ENCODE measurements around the gene ENPP5. TPM values are rescaled to one million over a fixed set of nuclear protein-coding genes. Genes with fewer than 3 reads are reported as not detected.

The ENPP5 gene
- total and polyA plus RNA-seq, 7 experiments from 2014 or later = 0.50 to 1.7 (median 0.92) TPM; not detected in 2

DNA sequence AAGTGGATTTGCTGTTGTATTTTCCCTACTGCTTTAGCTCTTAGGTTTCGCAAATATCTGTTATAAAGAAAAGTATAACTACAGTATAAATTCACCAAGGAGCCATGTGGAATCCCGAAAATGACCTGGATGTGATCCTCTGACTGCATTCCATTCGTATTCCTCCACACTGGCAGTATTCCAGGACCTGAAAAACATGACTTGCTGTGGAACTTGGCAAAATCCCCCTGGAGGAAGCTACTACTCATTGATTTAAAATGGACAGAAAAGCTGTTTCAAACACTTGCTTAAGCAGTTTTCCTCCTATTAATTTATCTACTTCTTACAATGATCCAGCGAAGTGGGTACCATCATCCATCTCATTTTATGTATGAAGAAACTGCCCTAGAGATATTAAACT, 13.3 kb upstream of the ENPP5 start:
- H3K27me3 Mint-ChIP-seq = peaks cover 12 to 63% (median 30%) of the 10 kb centered on the region in 5 donors
- POLR2A ChIA-PET = no interaction called here
- intact Hi-C loops (cut with micrococcal nuclease) = no loop called here

DNA sequence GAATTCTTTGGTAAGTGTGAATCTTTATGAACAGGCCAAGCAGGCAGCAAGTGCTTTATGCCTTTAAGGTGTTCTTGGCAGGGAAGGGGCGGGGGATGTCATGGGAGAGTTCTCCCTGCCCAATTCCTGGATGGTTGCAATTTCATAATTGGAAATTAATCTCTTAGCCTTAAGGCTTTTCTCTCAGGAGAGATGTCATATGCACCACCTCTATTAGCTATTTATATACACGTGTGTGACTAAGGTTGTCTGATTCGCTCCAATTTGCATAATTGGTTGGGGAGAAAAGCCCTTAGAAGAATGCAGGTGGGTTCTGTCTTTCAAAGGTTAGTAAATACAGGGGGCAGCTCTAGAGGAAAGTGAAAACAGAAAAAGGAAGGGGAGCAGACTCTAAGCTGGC, 5.2 kb upstream of the ENPP5 start:
- Mint-ChIP-seq H3K36me3 (no peaks in the 10 kb centered on the region), H3K27me3 (peaks cover 0 to 79% (median 13%) of the 10 kb centered on the region in 5 donors), H3K27ac (no peak overlapping the region), H3K9me3 (no peaks in the 10 kb centered on the region), H3K4me3 (peak overlapping the region in 1 of 10 donors; percentile 57), H3K4me1 (peaks cover 0 to 20% (median 5%) of the 10 kb centered on the region in 7 donors)
- Histone ChIP-seq H3K4me1 (ENCODE audit: control insufficient read depth in 2 of 2, insufficient read depth in 2 of 2, low read length in 2 of 2) (peaks cover 0 to 25% of the 10 kb centered on the region in 2 donors), H3K27me3 (ENCODE audit: control insufficient read depth in 2 of 2, insufficient read depth in 2 of 2, low read length in 2 of 2) (no peaks in the 10 kb centered on the region), H3K27ac (ENCODE audit: low read depth, low read length) (no peak overlapping the region), H3K4me3 (ENCODE audit: low read length) (no peak overlapping the region), H3K9me3 (ENCODE audit: control insufficient read depth in 2 of 3, low read length in 3 of 3) (no peaks in the 10 kb centered on the region), H3K36me3 (ENCODE audit: control insufficient read depth in 2 of 3, insufficient read depth in 3 of 3, low read length in 3 of 3) (no peaks in the 10 kb centered on the region)
- ATAC-seq (no peak), DNase-seq (no peak)
- ChIA-PET CTCF (no interaction called here), POLR2A (interaction anchor here (1.0 kb wide), 1 partner anchor 46 kb away, joined by 3 read pairs; the partner anchor contains the start of gene ENPP4)
- intact Hi-C loops (cut with micrococcal nuclease) = loop anchor here in 1 of 2 donors (1.0 to 2.0 kb wide), 2 partner anchors 47 to 165 kb away; partner anchors contain the start of gene ENPP4

More for the DNA sequence above, 13.3 kb upstream of the ENPP5 start:
- Histone ChIP-seq H3K27ac (ENCODE audit: low read depth, low read length) (no peak overlapping the region), H3K4me3 (ENCODE audit: low read length) (no peak overlapping the region), H3K27me3 (ENCODE audit: control insufficient read depth in 2 of 2, insufficient read depth in 2 of 2, low read length in 2 of 2) (peaks cover 0 to 5% of the 10 kb centered on the region in 2 donors), H3K36me3 (ENCODE audit: control insufficient read depth in 2 of 3, insufficient read depth in 3 of 3, low read length in 3 of 3) (no peaks in the 10 kb centered on the region), H3K9me3 (ENCODE audit: control insufficient read depth in 2 of 3, low read length in 3 of 3) (no peaks in the 10 kb centered on the region), H3K4me1 (ENCODE audit: control insufficient read depth in 2 of 2, insufficient read depth in 2 of 2, low read length in 2 of 2) (no peaks in the 10 kb centered on the region)
- CTCF ChIA-PET = interaction anchor here (0.5 kb wide), 1 partner anchor 30 kb away, joined by 4 read pairs; no protein-coding TSS in a partner anchor
- Mint-ChIP-seq H3K9me3 (no peaks in the 10 kb centered on the region), H3K36me3 (no peaks in the 10 kb centered on the region), H3K27ac (no peak overlapping the region), H3K4me3 (no peak overlapping the region), H3K4me1 (no peaks in the 10 kb centered on the region)
- DNase-seq (no peak), ATAC-seq (no peak)

- POLR2A ChIA-PET = interaction anchor here (1.0 kb wide), 1 partner anchor 46 kb away, joined by 3 read pairs; the partner anchor contains the start of gene ENPP4
- Mint-ChIP-seq H3K4me3 (peak overlapping the region in 3 of 10 donors; percentile 9 to 57 (median 33)), H3K27ac (peak overlapping the region in 3 of 9 donors; percentile 12 to 69 (median 56)), H3K4me1 (peaks cover 0 to 20% (median 7%) of the 10 kb centered on the region in 7 donors), H3K9me3 (no peaks in the 10 kb centered on the region), H3K27me3 (peaks cover 2 to 79% (median 15%) of the 10 kb centered on the region in 5 donors), H3K36me3 (no peaks in the 10 kb centered on the region)
- CTCF ChIA-PET = no interaction called here
- no peaks in the 10 kb centered on the region for H3K9me3 ChIP-seq (ENCODE audit: control insufficient read depth in 2 of 3, low read length in 3 of 3)
- no peak overlapping the region for H3K4me3 ChIP-seq (ENCODE audit: low read length)
- peaks cover 0 to 27% of the 10 kb centered on the region in 2 donors for H3K4me1 ChIP-seq (ENCODE audit: control insufficient read depth in 2 of 2, insufficient read depth in 2 of 2, low read length in 2 of 2)
- intact Hi-C loops (cut with micrococcal nuclease) = loop anchor here in 1 of 2 donors (1.0 to 2.0 kb wide), 2 partner anchors 47 to 164 kb away; partner anchors contain the start of gene ENPP4
- DNase-seq = peak in 2 of 9 donors; percentile 18 to 35
- ATAC-seq = peak; percentile 64
- H3K27ac ChIP-seq (ENCODE audit: low read depth, low read length) = no peak overlapping the region
- H3K36me3 ChIP-seq (ENCODE audit: control insufficient read depth in 2 of 3, insufficient read depth in 3 of 3, low read length in 3 of 3) = no peaks in the 10 kb centered on the region
- no peaks in the 10 kb centered on the region for H3K27me3 ChIP-seq (ENCODE audit: control insufficient read depth in 2 of 2, insufficient read depth in 2 of 2, low read length in 2 of 2)
Observed at GRCh38 chr6:46175446-46175845, 4.7 kb upstream of the ENPP5 start.

GRCh38 chr6:46174904-46175303, 4.1 kb upstream of the ENPP5 start:
- H3K4me1 Mint-ChIP-seq = peaks cover 4 to 22% (median 13%) of the 10 kb centered on the region in 7 donors
- intact Hi-C loops (cut with micrococcal nuclease) = loop anchor here in 1 of 2 donors (1.0 to 2.0 kb wide), 2 partner anchors 46 to 164 kb away; partner anchors contain the start of gene ENPP4
- H3K36me3 Mint-ChIP-seq = no peaks in the 10 kb centered on the region

GRCh38 chr6:46172176-46172575, 1.4 kb upstream of the ENPP5 start:
- Mint-ChIP-seq H3K36me3 (no peaks in the 10 kb centered on the region), H3K27me3 (peaks cover 11 to 77% (median 20%) of the 10 kb centered on the region in 5 donors), H3K27ac (no peak overlapping the region), H3K9me3 (no peaks in the 10 kb centered on the region), H3K4me3 (peak overlapping the region in 4 of 10 donors; percentile 10 to 87 (median 52)), H3K4me1 (peaks cover 6 to 24% (median 13%) of the 10 kb centered on the region in 7 donors)
- ChIA-PET CTCF (no interaction called here), POLR2A (no interaction called here)
- Histone ChIP-seq H3K9me3 (ENCODE audit: control insufficient read depth in 2 of 3, low read length in 3 of 3) (no peaks in the 10 kb centered on the region), H3K27me3 (ENCODE audit: control insufficient read depth in 2 of 2, insufficient read depth in 2 of 2, low read length in 2 of 2) (no peaks in the 10 kb centered on the region), H3K4me3 (ENCODE audit: low read length) (no peak overlapping the region), H3K36me3 (ENCODE audit: control insufficient read depth in 2 of 3, insufficient read depth in 3 of 3, low read length in 3 of 3) (no peaks in the 10 kb centered on the region), H3K4me1 (ENCODE audit: control insufficient read depth in 2 of 2, insufficient read depth in 2 of 2, low read length in 2 of 2) (peaks cover 0 to 32% of the 10 kb centered on the region in 2 donors), H3K27ac (ENCODE audit: low read depth, low read length) (no peak overlapping the region)
- ATAC-seq (no peak), DNase-seq (no peak)
- intact Hi-C loops (cut with micrococcal nuclease) = no loop called here

More at GRCh38 chr6:46174904-46175303, 4.1 kb upstream of the ENPP5 start:
- no peak for DNase-seq
- no peak for ATAC-seq
- Histone ChIP-seq H3K27ac (ENCODE audit: low read depth, low read length) (no peak overlapping the region), H3K27me3 (ENCODE audit: control insufficient read depth in 2 of 2, insufficient read depth in 2 of 2, low read length in 2 of 2) (no peaks in the 10 kb centered on the region), H3K4me1 (ENCODE audit: control insufficient read depth in 2 of 2, insufficient read depth in 2 of 2, low read length in 2 of 2) (peaks cover 0 to 32% of the 10 kb centered on the region in 2 donors), H3K36me3 (ENCODE audit: control insufficient read depth in 2 of 3, insufficient read depth in 3 of 3, low read length in 3 of 3) (no peaks in the 10 kb centered on the region), H3K9me3 (ENCODE audit: control insufficient read depth in 2 of 3, low read length in 3 of 3) (no peaks in the 10 kb centered on the region), H3K4me3 (ENCODE audit: low read length) (no peak overlapping the region)
- peak overlapping the region in 2 of 9 donors; percentile 12 to 69 for H3K27ac Mint-ChIP-seq
- peak overlapping the region in 1 of 10 donors; percentile 9 for H3K4me3 Mint-ChIP-seq
- no peaks in the 10 kb centered on the region for H3K9me3 Mint-ChIP-seq
- POLR2A ChIA-PET = no interaction called here
- CTCF ChIA-PET = no interaction called here
- peaks cover 8 to 81% (median 20%) of the 10 kb centered on the region in 5 donors for H3K27me3 Mint-ChIP-seq

GRCh38 chr6:46160102-46160501, 10.7 kb downstream of the ENPP5 start:
- intact Hi-C loops (cut with micrococcal nuclease) = no loop called here
- peaks cover 0 to 2% (median 0%) of the 10 kb centered on the region in 11 donors for H3K9me3 Mint-ChIP-seq

More at GRCh38 chr6:46160102-46160501, 10.7 kb downstream of the ENPP5 start:
- no peak for DNase-seq
- H3K4me3 ChIP-seq (ENCODE audit: low read length) = no peak overlapping the region
- ChIA-PET POLR2A (no interaction called here), CTCF (no interaction called here)
- peaks cover 10 to 42% (median 37%) of the 10 kb centered on the region in 5 donors for H3K27me3 Mint-ChIP-seq
- H3K4me3 Mint-ChIP-seq = no peak overlapping the region
- H3K4me1 ChIP-seq (ENCODE audit: control insufficient read depth in 2 of 2, insufficient read depth in 2 of 2, low read length in 2 of 2) = no peaks in the 10 kb centered on the region
- peaks cover 0 to 8% (median 4%) of the 10 kb centered on the region in 5 donors for H3K36me3 Mint-ChIP-seq
- H3K27me3 ChIP-seq (ENCODE audit: control insufficient read depth in 2 of 2, insufficient read depth in 2 of 2, low read length in 2 of 2) = no peaks in the 10 kb centered on the region
- no peak for ATAC-seq
- no peak overlapping the region for H3K27ac Mint-ChIP-seq
- no peaks in the 10 kb centered on the region for H3K36me3 ChIP-seq (ENCODE audit: control insufficient read depth in 2 of 3, insufficient read depth in 3 of 3, low read length in 3 of 3)
- no peaks in the 10 kb centered on the region for H3K4me1 Mint-ChIP-seq
- H3K27ac ChIP-seq (ENCODE audit: low read depth, low read length) = no peak overlapping the region
- no peaks in the 10 kb centered on the region for H3K9me3 ChIP-seq (ENCODE audit: control insufficient read depth in 2 of 3, low read length in 3 of 3)

All from naive thymus-derived CD4-positive, alpha-beta T cell (primary cell).